ENCODE data around the gene ARHGAP6.

DNA sequence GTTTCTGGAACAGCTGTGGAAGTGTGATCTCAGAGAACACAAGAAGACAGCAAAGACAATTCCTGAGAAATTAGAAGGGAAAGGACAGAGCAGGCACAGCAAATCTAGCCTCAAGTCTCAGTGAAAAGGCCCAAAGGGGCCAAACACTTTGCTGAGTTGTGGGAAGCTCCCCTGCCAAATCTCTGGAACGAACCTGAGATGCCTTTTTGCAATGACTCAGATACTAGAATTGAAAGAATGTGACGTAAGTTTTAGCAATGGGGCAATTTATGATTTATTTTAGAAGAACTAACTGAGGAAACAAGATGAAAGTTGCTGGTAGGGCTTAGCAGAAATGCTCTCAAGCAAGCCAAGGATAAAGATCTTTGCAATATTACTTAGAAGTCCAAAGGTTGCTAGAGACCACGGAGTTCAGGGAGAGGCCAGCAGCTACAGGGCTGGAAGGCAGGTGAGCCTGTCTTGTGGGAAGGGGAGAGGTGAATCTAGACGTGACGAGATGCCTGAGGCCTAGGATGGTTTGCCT, 279.7 kb downstream of the ARHGAP6 start:
- TF ChIP-seq, protein P1, sequence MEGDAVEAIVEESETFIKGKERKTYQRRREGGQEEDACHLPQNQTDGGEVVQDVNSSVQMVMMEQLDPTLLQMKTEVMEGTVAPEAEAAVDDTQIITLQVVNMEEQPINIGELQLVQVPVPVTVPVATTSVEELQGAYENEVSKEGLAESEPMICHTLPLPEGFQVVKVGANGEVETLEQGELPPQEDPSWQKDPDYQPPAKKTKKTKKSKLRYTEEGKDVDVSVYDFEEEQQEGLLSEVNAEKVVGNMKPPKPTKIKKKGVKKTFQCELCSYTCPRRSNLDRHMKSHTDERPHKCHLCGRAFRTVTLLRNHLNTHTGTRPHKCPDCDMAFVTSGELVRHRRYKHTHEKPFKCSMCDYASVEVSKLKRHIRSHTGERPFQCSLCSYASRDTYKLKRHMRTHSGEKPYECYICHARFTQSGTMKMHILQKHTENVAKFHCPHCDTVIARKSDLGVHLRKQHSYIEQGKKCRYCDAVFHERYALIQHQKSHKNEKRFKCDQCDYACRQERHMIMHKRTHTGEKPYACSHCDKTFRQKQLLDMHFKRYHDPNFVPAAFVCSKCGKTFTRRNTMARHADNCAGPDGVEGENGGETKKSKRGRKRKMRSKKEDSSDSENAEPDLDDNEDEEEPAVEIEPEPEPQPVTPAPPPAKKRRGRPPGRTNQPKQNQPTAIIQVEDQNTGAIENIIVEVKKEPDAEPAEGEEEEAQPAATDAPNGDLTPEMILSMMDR (IDR thresholded peaks at IDR 0.05; ENCODE audit: low read depth, low read length): no peak
- TF ChIP-seq POLR2A (IDR thresholded peaks at IDR 0.05; ENCODE audit: extremely low read depth, insufficient read length): no peak
- no peak for TF ChIP-seq MYC (IDR thresholded peaks at IDR 0.05; ENCODE audit: low read depth, low read length)
